Fibroblast of gingiva (primary cell): ENCODE data around the gene PRKG1.

Experiments
- DNase-seq: peaks from one replicate; pipeline ENCODE4 v3.0.0-alpha.2; 2011; ENCODE audit warnings: low read depth

Gene PRKG1

DNA sequence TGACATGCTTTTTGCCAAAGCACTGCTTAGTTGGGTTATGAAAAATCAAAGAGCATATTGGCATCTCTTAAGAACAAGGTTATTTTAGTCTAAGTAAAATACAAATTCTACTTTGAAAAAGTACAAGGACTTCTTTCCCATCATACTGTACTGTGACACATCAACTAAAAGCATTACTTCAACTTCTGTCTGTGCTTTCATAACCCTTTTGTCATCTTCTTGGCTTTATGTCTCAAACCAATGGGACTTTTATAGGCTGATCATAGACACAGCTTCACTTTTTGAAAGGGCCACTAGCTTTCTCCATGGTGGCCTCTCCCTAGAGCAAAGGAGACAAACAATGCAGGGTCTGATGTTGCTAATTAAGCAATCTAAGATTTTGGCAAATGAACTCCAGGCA is 814.0 kb downstream of the PRKG1 start:
- DNase-seq, result no peak

GRCh38 chr10:51892313-51892712 is 818.0 kb downstream of the PRKG1 start:
- DNase-seq, result no peak

GRCh38 chr10:51892965-51893658 is 818.8 kb downstream of the PRKG1 start:
- DNase-seq, result peak; percentile 30

- DNase-seq, result peak; percentile 93
These were observed 820.7 kb downstream of the PRKG1 start for GRCh38 chr10:51894771-51895578.

- DNase-seq, result peak; percentile 88
These were observed 822.6 kb downstream of the PRKG1 start for GRCh38 chr10:51896849-51897248.

- no peak for DNase-seq
These were observed 823.3 kb downstream of the PRKG1 start for GRCh38 chr10:51897560-51897959.

- no peak for DNase-seq
These were observed 825.9 kb downstream of the PRKG1 start for GRCh38 chr10:51900180-51900579.

GRCh38 chr10:51903675-51904074 is 829.4 kb downstream of the PRKG1 start:
- no peak for DNase-seq

DNA sequence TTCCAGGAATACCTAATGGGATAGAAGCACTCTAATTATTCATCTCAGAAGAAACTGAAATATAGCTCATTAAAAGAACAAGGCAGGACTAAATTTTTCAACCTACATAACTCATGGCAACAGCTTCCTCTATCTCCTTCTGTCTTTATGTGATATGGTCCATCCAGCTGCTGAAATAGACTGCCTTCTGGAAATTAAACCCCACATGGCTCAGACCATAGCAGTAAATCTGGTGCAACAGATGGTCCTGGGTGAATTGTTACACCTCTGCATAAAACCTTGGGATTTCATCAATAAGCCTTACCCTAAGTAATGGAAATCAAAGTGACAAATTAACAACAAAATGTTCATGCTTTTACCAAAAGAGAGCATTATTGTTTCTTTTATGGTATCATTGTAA is 830.7 kb downstream of the PRKG1 start:
- no peak for DNase-seq

DNA sequence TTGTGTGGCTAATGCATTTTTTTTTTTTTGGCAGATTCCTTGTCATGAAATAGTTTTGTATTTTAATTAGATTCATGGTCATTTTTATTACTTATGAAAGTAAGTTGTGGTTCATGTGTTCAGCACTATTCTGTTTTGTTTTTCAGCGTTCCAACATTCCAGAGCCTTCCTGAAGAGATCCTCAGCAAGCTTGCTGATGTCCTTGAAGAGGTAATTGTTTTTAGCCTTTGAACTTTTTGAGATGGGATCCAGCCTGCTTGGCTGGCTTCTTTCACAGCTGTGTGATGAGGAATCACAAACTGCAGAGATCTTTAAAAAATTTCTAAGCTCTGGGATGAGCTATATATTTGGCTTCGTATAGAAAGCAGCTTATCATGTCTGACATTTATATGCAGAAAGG is 833.1 kb downstream of the PRKG1 start:
- DNase-seq, result no peak

DNA sequence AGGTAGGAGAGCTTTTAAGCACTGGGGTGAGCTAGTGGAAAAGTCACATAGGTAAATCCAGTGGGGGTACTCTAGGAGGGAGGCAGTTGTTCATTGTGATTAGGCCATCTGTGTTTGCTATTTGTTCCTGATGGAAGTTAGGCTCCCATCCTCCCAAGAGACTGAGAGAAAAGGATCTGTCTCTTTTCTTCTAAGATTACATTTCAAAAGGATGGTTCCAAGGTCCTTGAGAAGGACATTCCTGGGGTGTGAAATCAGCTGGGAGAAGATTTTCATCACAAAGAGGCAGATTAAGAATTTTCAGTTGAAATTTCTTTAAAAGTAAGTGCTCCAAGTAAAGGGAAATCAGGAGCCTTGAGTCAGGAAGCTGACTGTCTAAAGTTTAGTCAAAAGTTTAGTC is 835.9 kb downstream of the PRKG1 start:
- DNase-seq, result peak; percentile 1

DNA sequence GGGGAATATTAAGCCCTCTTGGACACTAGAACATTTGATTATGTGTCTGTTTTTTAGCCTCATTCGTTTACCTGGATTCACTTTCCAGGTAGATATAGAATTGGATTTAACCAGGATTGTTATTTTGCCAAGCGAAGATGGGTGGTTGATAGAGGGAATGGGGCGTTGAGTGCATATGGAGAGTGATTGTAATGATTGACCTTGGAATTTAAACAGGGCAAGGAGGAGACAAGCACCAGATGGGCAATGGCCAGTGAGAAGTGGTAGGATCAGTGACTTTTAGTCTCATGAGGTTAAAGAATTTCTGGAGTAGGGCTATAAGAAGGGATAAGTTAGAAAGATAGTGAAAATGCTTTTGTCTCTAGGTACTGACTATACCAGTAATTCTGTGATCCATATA is 836.3 kb downstream of the PRKG1 start:
- no peak for DNase-seq

DNA sequence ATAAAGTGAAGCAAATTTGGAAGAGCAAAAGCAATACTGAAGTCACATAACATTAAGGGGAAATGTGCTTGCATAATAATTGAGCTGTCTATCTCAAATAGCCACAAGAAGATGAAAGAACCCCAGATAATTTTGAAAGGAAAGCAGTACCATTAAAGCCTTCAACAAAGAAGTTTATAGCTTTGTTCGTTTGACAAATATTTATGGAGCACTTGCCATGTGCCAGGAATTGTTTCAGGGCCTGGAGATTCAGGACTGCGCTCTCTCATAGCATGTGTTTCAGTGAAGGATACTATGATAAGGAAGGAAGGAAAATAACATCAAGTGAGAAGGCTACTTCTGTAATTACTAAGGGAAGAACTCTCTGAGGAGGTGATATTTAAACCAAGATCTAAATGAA is 837.4 kb downstream of the PRKG1 start:
- DNase-seq, result no peak

GRCh38 chr10:51915031-51915542 is 840.8 kb downstream of the PRKG1 start:
- DNase-seq, result peak; percentile 4

- no peak for DNase-seq
These were observed 844.2 kb downstream of the PRKG1 start for GRCh38 chr10:51918440-51918839.

GRCh38 chr10:51918884-51919325 is 844.6 kb downstream of the PRKG1 start:
- DNase-seq, result no peak

DNA sequence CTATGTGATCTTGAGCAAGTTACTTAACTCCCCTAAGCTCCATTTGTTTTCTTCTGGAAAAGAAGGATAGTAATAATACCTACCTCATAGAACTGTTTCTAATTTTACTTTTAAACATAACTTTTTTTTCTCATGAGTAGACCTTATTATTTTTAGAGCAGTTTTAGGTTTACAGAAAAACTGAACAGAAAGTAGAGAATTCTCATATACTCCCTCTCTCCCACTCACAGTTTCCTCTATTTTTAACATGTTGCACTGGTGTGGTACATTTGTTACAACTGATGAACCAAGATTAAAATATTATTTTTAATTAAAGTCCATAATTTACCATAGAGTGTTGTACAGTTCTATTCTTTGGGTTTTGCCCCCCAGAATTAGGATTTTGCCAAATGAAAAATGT is 846.4 kb downstream of the PRKG1 start:
- no peak for DNase-seq

DNA sequence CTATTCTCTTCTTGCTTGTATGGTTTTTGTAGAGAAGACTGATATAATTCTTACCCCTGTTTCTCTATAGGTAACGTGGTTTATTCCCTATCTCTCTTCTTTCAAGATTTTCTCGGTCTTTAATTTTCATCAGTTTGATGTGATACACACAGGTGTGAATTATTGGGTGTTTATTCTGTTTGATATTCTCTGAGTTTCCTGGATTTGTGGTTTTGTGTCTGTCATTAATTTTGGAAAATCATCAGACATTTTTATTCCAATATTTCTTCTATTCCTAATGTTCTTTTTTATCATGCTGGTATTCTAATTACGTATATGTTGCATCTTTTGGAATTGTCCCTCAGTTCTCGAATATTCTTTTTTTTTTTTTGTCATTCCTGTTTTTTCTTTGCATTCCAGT is 850.1 kb downstream of the PRKG1 start:
- DNase-seq, result no peak

DNA sequence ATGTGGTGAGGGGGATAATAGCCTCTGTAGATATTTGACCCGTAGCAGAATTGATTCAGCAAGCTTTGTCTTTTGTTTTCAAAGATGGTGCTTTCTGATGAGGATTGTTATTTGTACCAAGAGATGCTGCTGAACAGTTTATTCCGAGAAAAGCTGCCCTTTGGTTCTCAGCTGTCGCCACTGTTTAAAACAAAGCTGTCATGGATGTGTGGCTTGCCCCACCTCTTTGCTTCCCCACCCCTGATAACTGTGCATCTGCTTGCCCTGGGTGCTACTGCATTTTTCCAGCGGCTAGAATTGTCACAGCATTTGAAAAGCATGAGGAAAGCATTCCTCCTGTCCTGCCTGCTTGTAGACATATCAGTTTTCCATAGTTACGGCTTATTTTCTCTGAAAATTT is 852.0 kb downstream of the PRKG1 start:
- DNase-seq, result no peak

DNA sequence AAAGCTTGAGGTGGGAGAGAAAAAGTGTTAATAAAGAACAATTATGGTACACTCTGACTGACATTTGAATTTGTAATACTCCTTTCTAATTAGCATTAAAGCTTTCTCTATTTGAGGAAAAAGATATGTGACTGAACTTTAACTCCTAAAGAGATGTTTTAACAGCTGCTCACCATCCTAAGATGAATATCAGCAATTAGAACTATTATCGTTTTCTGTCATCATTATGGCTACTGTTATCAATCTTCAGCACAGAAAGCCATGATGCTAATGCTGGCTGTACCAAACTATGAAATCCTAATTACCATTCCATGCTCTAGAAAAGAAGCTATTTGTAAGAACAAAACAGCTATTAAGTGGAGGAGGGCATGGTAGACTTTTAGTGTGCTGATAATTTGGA is 853.9 kb downstream of the PRKG1 start:
- DNase-seq, result no peak

DNA sequence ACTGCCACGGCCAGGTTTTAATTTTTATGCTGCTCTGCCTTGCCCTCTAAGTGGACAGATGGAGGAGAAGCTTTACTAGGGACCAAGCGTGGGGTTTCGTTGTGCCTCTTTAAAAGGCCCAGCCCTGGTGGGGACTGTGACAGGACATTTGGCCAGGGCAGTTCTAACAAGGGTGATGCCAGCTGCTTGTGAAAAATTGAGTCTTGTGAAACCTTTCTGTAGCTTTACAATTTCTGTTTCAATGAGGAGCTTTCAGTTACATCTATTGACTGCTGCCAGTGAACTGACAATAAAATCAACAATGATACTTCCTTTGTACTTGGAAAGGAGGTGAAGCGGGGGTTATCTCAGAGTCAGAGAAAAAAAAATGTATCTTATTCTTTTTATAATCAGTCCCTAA is 858.2 kb downstream of the PRKG1 start:
- DNase-seq, result no peak

- DNase-seq, result no peak
These were observed 860.1 kb downstream of the PRKG1 start for GRCh38 chr10:51934373-51934772.

- no peak for DNase-seq
These were observed 861.1 kb downstream of the PRKG1 start for GRCh38 chr10:51935341-51935740.
